HUES6 (cell line): ENCODE measurements around the gene ABCF1.

Source experiments
- H3K27ac ChIP-seq: 2 replicates; pipeline ENCODE4 v1.7.0; 2013; ENCODE audit warnings: low read depth, mild to moderate bottlenecking, low read length, inconsistent platforms
- H3K27me3 ChIP-seq: 2 replicates; pipeline ENCODE4 v1.6.1; 2013; ENCODE audit warnings: low read length; ENCODE audit not compliant: control insufficient read depth, insufficient read depth
- H3K36me3 ChIP-seq: 2 replicates; pipeline ENCODE4 v1.6.1; 2013; ENCODE audit warnings: low read length; ENCODE audit not compliant: control insufficient read depth, insufficient read depth
- H3K4me1 ChIP-seq: 2 replicates; pipeline ENCODE4 v1.6.1; 2013; ENCODE audit warnings: low read length; ENCODE audit not compliant: control insufficient read depth, insufficient read depth
- H3K4me3 ChIP-seq: 2 replicates; pipeline ENCODE4 v1.5.1; 2013; ENCODE audit warnings: low read depth, low read length
- H3K9ac ChIP-seq: one replicate; pipeline ENCODE4 v1.6.1; 2013; ENCODE audit warnings: mild to moderate bottlenecking, low read length
- H3K9me3 ChIP-seq: 2 replicates; pipeline ENCODE4 v1.6.1; 2013; ENCODE audit warnings: low read depth, low read length; ENCODE audit not compliant: control insufficient read depth, insufficient read depth

ABCF1 gene

DNA sequence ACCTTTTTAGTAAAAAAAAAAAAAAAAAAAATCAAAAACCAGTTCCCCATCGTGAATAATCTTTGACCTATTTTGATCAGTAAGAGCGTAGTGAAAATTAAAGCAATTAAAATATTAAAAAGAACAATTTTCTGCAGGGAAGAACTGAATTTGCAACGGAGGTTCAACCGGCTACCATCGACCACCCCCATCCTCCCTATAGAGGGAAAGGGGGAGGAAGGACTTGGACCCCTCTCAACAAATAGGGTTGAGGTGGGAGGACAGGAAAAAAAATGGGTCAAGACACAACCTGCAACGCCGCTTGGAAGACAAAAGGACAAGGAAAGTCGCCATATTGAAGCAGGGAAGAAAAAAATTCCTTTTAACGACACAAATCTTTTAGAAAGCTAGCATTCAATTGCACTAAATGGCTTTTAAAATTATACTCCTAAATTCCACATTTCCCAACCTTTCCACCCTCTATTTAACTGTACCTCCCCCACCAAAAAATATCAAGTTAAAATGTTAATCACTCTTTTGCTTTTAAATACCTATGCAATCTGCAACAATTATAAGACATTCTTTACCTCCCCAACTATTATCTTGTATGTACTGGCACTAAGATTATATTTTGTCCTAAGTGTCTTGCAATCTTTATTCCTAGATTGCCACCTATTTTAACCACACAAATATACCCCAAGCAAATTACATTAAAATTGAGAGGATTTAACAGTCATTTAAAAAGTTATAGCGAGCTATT lies 44.1 kb downstream of the ABCF1 start:
- Histone ChIP-seq H3K36me3 (peaks cover 46% of the 10 kb centered on the region), H3K4me3 (peak overlapping the region; percentile 82), H3K4me1 (peaks cover 23% of the 10 kb centered on the region), H3K9me3 (no peaks in the 10 kb centered on the region), H3K27ac (peak overlapping the region; percentile 96), H3K9ac (peak overlapping the region; percentile 98), H3K27me3 (no peaks in the 10 kb centered on the region)

DNA sequence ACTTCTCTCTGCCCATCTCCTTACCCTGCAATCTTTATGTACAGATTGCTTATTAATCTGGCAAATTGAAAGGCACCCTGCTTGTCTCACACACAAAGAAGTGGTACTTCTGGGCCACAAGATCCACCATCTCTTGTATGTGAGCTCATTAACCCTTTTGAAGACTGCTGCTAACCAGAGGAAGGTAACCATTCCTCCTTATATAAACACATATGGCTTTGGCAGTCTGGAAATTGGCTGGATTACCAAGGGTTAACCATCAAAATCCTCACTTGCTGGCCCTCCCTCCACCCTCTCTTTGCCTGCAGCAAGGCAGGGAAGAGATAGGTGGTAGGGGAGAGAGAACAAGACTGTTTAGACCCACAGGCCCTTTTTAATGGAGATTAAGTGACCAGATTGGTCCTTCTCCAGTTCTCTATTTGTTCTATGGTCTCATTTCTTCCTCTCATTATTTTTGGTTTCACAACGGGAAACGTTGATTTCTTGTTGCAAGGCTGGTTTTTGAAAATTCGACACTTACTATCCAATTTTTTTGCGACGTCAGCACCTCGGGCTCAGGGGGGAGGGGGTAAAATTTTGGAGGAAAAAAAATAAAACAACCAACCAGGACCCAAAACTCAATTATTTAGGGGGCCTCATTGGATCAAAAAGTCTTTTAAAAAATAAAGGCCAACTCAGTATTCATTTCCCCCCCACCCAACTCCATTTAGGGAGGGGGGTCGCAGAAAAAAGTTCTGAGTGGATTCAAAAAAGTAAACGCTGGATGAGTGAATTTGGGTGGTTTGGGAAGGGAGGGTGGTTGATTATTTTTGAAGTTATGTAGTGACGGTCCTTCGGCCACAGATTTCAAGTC lies 44.9 kb downstream of the ABCF1 start:
- Histone ChIP-seq H3K9me3 (no peaks in the 10 kb centered on the region), H3K4me1 (peaks cover 23% of the 10 kb centered on the region), H3K9ac (peak overlapping the region; percentile 98), H3K36me3 (peaks cover 42% of the 10 kb centered on the region), H3K27me3 (no peaks in the 10 kb centered on the region), H3K4me3 (peak overlapping the region; percentile 82), H3K27ac (peak overlapping the region; percentile 96)

DNA sequence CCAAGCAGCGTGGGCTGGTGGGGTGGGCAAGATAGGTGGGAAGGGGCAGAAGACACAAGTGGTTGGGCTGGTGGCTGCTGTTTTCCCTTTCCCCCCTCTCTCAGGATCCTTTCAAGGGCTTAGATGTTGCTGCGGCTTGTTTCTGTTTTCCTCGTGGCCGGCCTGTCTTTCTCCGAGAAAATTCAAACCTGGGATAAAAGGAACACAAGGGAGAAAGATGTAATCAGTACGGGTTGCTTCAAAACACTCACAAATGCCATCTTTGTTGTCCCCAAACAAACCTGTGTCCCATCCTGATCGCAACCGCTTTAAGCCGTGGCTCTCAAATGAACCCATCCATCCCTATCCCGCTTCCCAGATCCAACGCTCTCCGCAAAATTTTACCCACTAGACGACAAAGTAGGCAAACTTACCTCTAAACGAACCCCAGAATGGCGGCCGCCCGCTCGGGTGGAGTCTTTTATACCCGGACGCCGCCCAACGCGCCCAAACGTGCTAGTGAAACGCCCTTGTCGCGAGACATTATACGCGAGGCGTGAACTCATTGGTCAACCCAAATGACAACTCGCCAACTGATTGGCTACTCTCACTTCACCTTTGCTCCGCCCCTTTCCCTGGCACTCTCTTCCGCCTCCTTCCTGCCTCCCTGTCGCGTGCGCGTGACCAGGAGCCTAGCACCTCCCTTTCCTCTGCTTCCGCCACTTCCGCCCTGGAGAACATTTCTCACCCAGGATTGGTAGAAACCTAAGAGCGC lies 45.7 kb downstream of the ABCF1 start, which contains the start of gene PPP1R10:
Gene PPP1R10, minus strand, starts transcription at position 433 of the 754 bp plus-strand sequence. CDS start 7,299 bp downstream, outside the sequence.
- Histone ChIP-seq H3K9ac (peak within 1 kb of the TSS; percentile 98), H3K4me1 (peaks cover 23% of the 10 kb centered on the region), H3K27me3 (no peaks in the 10 kb centered on the region), H3K4me3 (peak within 1 kb of the TSS; percentile 85), H3K36me3 (peaks cover 38% of the 10 kb centered on the region), H3K9me3 (no peaks in the 10 kb centered on the region), H3K27ac (peak within 1 kb of the TSS; percentile 97)

DNA sequence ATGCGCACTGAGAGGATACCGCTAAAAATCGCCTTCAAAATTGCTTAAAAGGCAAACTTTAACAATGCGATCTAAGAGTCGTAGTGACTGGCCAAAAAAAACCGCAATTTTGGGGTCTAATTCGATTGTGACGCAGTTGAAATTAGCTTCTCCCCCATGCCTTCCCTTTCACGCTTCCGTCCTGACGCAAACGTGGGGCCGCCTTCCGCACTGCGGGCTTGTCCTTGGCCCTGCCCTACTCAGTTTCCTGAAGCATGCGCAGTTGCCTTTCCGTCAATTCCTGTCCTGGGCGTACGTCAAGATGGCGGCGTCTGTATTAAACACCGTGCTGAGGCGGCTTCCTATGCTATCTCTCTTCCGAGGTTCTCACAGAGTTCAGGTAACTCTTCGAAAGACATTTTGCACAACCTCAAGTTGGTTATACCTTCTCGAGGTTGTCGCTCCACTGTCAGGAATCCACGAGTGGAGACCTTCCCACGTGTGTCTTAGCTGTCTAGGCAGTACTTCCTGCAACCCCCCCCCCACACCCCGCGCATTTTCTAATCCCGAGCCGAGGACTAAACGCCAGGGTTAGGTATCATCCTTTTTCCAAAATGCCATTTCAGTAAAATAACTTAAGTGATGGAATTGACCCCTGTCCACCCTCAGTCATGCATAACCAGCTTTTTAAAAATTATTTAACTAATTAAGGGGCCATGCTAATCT lies 46.5 kb downstream of the ABCF1 start, which contains the start of gene MRPS18B:
Gene MRPS18B, plus strand, starts transcription at position 276 of the 705 bp plus-strand sequence. Its CDS starts 26 bp downstream, at position 302.
- H3K4me1 ChIP-seq: peaks cover 21% of the 10 kb centered on the region
- peaks cover 42% of the 10 kb centered on the region for H3K36me3 ChIP-seq
- peak within 1 kb of the TSS; percentile 97 for H3K27ac ChIP-seq
- no peaks in the 10 kb centered on the region for H3K9me3 ChIP-seq
- peak within 1 kb of the TSS; percentile 98 for H3K9ac ChIP-seq
- H3K27me3 ChIP-seq: no peaks in the 10 kb centered on the region
- H3K4me3 ChIP-seq: peak within 1 kb of the TSS; percentile 85

DNA sequence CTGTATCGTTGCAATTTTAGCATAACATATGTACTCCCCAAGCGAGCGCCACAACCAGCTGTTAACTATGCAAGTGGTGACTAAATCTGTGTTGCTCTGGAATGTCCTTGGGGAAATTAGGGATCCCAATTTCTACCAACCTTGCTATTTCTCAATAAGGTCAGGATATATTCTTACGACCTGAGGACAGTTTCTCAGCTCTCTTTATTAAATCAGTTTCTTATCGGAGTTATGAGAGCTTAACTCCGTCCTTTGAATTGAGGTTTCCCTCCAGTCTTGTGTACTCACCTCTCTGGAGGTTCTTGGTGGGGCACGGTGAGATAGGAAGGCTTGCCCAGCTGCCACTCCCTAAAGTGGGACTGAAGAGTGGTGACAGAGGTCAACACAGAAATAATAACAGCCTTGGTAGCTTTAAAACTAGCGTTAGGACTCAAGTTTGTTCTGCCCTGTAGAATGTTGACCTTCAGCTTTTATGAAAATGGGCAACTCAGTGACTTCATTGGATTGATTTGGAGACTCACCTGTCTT lies 47.1 kb downstream of the ABCF1 start:
- H3K9ac ChIP-seq: peak overlapping the region; percentile 97
- H3K27me3 ChIP-seq: no peaks in the 10 kb centered on the region
- H3K27ac ChIP-seq: peak overlapping the region; percentile 97; the same call in 1 of the 2 replicates
- H3K4me3 ChIP-seq: peak overlapping the region; percentile 85
- peaks cover 16% of the 10 kb centered on the region for H3K4me1 ChIP-seq
- no peaks in the 10 kb centered on the region for H3K9me3 ChIP-seq
- H3K36me3 ChIP-seq: peaks cover 45% of the 10 kb centered on the region

DNA sequence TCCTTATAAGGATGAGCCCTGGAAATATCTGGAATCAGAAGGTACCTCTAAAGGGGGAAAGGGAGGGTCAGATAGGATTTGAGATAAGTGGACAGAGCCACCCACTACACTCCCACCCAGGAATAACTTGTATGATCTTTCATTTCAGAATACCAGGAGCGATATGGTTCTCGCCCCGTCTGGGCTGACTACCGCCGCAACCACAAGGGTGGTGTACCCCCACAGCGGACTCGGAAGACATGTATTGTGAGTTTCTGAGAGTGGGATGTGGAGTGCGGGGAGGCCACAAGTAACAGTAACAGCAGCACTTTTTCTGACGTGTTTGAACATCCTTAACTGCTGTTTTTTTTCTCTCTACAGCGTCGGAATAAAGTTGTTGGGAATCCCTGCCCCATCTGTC lies 48.3 kb downstream of the ABCF1 start:
- peaks cover 49% of the 10 kb centered on the region for H3K36me3 ChIP-seq

DNA sequence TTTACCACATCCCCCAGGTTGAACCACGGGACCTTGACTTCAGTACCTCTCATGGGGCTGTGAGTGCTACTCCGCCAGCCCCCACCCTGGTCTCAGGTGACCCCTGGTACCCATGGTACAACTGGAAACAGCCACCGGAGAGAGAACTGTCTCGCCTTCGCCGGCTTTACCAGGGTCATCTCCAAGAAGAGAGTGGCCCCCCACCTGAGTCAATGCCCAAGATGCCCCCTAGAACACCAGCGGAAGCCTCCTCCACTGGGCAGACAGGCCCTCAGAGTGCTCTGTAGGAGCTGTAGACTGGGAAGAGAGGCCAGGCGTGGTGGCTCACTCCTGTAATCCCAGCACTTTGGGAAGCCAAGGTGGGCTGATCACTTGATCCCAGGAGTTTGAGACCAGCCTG lies 54.3 kb downstream of the ABCF1 start:
- H3K36me3 ChIP-seq: peaks cover 73% of the 10 kb centered on the region
- H3K27me3 ChIP-seq: no peaks in the 10 kb centered on the region
- no peak overlapping the region for H3K27ac ChIP-seq
- H3K9me3 ChIP-seq: no peaks in the 10 kb centered on the region
- H3K4me1 ChIP-seq: peaks cover 7% of the 10 kb centered on the region; the same call in 1 of the 2 replicates
- no peak overlapping the region for H3K4me3 ChIP-seq
- H3K9ac ChIP-seq: no peak overlapping the region

More for the DNA sequence above, 48.3 kb downstream of the ABCF1 start:
- Histone ChIP-seq H3K4me3 (no peak overlapping the region), H3K4me1 (peaks cover 5% of the 10 kb centered on the region; the same call in 1 of the 2 replicates), H3K27ac (no peak overlapping the region), H3K27me3 (no peaks in the 10 kb centered on the region), H3K9me3 (no peaks in the 10 kb centered on the region), H3K9ac (no peak overlapping the region)

DNA sequence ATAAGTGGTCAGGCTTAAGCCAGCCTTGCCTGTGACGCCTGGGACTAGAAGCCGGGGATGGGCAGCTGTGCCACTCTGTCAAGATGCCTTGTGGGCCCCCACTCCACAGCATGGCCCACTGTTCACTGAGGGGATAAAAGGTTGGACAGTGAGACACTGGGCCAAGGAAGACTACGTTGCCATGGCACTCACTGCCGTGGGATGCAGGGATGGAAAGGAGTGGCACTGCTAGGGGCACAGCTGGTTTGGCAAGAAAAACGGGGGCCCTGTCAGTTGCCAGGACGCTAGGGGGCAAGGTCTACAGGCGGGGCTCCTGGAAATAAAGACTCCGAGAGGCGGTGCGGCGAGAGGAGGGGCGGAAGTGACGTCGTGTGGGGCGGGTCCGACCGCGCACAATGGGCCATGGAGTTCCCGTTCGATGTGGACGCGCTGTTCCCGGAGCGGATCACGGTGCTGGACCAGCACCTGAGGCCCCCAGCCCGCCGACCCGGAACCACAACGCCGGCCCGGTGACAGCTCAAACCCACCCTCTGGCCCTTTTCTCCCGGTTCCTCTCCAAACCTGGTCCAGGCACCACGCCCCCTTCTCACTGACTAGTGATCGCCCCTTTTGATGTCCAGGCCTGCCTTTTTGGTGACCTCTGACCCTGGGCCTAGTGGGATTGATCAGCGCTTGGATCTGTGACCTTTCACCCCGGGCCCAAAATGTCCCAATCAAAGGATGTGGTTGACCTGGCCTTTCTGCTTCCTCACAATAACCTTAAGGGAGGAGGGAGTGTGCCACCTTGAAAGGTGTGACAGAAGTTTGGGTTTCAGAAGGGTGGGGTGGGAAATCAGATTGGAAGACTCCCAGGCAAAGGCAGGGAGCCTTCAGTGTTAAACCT lies 55.5 kb downstream of the ABCF1 start, which contains the start of gene ATAT1:
Gene ATAT1, plus strand, starts transcription at position 391 of the 883 bp plus-strand sequence.
- Histone ChIP-seq H3K36me3 (peaks cover 79% of the 10 kb centered on the region), H3K4me1 (peaks cover 7% of the 10 kb centered on the region; the same call in 1 of the 2 replicates), H3K27me3 (no peaks in the 10 kb centered on the region), H3K4me3 (peak within 1 kb of the TSS; percentile 91), H3K27ac (0 out of 2 replicates have a peak within 1 kb of the TSS, but pooled peaks have one; percentile 2), H3K9me3 (no peaks in the 10 kb centered on the region), H3K9ac (peak within 1 kb of the TSS; percentile 84)

DNA sequence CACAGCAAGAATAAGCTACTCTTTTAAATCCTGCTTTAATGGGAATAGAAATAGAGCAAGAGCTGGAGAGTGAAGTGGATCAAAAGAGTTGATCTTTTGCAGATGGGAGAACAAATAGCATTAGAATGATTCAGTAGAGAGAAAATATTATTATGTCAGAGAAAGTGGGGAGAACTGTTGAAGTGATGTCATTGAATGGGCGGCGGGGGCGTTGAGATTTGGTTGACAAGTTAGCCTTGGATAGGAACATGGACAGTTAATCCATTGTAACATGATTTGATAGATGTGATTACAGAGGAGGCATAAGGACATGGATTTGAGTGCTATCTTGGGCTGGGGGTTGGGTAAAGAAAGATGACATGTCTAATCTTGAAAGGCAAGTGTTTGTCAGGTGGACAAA lies 64.6 kb downstream of the ABCF1 start:
- Histone ChIP-seq H3K9ac (no peak overlapping the region), H3K4me1 (no peaks in the 10 kb centered on the region), H3K27ac (no peak overlapping the region), H3K27me3 (no peaks in the 10 kb centered on the region), H3K4me3 (no peak overlapping the region), H3K36me3 (peaks cover 56% of the 10 kb centered on the region), H3K9me3 (no peaks in the 10 kb centered on the region)
